Measurements from ENCODE around the gene GUCD1.

DNA sequence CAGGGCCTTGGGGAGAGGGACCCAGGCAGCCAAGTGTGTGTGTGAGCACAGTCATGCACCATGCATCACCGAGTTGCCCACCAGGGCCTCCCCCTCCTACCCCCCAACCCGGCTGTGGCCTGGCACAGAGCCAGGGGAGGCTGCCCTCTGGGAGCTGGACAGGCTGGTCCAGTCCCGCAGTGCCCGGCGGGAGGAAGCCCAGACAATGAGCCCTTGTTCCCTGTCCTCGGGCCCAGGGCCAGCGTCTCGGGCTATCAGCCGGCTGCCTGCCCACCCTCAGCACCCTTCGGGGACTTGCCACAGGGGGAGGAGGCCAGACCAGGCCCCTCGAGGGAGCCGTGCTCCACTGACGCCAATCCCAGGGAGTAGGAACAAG is 33.4 kb upstream of the GUCD1 start:
- TF ChIP-seq SUZ12 (IDR thresholded peaks at IDR 0.05; ENCODE audit: extremely low read depth, insufficient read depth, insufficient read length) (no peak), YY1 (IDR thresholded peaks at IDR 0.05; ENCODE audit: insufficient read depth, insufficient read length) (no peak)
